RWPE1 (cell line): ENCODE measurements around the gene SNAI3.

Experiments used
- CTCF ChIA-PET: fragments of 350-600 bp; sonication (Branson Sonifier 250); formaldehyde crosslinking; extraction: SDS; loops from one replicate; lab custom pipeline; 2021; lab: Yijun Ruan, JAX
- POLR2A ChIA-PET: fragments of 400-600 bp; formaldehyde crosslinking; extraction: SDS; loops from one replicate; lab custom pipeline; 2020; ENCODE audit warnings: antibody characterized with exemption; ENCODE audit not compliant: low non-redundant PET; lab: Yijun Ruan, JAX
- DNase-seq: peaks from one replicate; pipeline ENCODE4 v3.0.0; 2012; ENCODE audit warnings: low spot score
- H3K27ac ChIP-seq: fragments of 450-650 bp; 2 replicates; pipeline ENCODE4 v1.5.1; 2017
- CTCF ChIP-seq: fragments of 450-650 bp; conservative IDR thresholded peaks from 2 replicates; pipeline ENCODE4 v1.5.1; 2017; ENCODE audit warnings: low read depth, mild to moderate bottlenecking

The SNAI3 gene

GRCh38 chr16:88713054-88713453 lies 26.7 kb upstream of the SNAI3 start:
- TF ChIP-seq CTCF = no peak
- POLR2A ChIA-PET = no interaction called here
- CTCF ChIA-PET = interaction anchor here (0.6 kb wide), 1 partner anchor 145 kb away, joined by 3 read pairs; no protein-coding TSS in a partner anchor
- DNase-seq = no peak
- no peak overlapping the region for H3K27ac ChIP-seq

DNA sequence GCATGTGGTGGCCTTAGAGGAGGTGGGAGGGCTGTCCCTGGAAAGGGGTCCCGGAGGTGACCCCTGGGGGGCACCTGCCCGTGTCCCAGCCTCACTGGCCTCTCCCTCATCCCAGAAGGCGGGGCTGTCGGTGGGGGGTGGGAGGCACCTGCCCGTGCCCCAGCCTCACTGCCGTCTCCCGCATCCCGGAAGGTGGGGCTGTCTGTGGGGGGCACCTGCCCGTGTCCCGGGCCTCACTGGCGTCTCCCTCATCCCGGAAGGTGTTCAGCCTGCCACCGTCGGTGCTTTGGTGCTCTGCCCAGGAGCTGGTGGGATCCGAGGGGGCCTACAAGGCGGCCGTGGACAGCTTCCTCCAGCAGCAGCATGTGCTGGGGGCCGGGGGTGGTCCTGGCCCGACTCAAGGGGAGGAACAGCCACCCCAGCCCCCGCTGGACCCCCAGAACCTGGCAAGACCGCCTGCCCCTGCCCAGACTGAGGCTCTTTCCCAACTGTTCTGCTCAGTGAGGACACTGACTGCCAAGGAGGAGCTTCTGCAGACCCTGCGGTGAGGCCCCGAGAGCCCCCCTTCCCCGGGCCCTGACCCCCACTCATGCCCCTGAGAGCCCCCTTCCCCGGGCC lies 26.2 kb upstream of the SNAI3 start:
- no peak for DNase-seq
- CTCF ChIA-PET = interaction anchor here (0.6 to 0.7 kb wide), 2 partner anchors 146 to 613 kb away, joined by 3 to 4 read pairs; no protein-coding TSS in a partner anchor
- TF ChIP-seq CTCF = no peak
- peak overlapping the region; percentile 37 for H3K27ac ChIP-seq
- POLR2A ChIA-PET = no interaction called here

DNA sequence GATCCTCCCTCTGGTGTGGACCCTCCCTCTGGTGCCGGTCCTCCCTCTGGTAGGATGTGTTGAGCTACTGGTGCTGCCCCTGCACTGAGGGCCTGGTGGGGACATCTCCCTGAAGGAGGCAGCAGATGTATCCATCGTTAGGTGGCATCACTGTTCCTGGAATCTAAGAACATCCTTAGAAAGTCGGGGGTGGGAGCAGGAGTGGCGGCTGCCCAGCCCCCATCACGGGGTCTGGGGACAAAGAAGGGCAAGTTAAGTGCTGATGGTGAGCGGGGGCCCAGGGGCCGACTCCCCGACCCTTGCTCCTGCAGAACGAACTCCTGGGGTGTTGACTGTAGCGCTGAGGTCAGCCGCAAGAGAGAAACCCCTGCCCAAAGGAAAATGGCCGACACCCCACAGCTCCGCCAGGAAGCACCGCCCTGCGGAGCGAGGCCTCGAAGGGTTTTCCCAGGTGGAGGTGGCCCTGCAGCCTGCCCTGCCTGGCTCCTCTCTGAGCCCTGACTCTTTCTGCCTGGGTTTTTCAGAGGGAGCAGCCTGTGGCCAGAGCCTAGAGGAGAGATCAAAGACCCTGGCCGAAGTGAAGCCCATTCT lies 25.5 kb upstream of the SNAI3 start:
- TF ChIP-seq CTCF = no peak
- ChIA-PET CTCF (interaction anchor here (0.7 kb wide), 1 partner anchor 614 kb away, joined by 4 read pairs; no protein-coding TSS in a partner anchor), POLR2A (no interaction called here)
- H3K27ac ChIP-seq = peak overlapping the region; percentile 37
- no peak for DNase-seq

- ChIA-PET CTCF (interaction anchor here (0.6 kb wide), 1 partner anchor 1008 kb away, joined by 5 read pairs; no protein-coding TSS in a partner anchor), POLR2A (no interaction called here)
- TF ChIP-seq CTCF = no peak
- no peak for DNase-seq
- H3K27ac ChIP-seq = peak overlapping the region; percentile 37
Measured at GRCh38 chr16:88710556-88710955, 24.2 kb upstream of the SNAI3 start.

- TF ChIP-seq CTCF = no peak
- ChIA-PET POLR2A (no interaction called here), CTCF (interaction anchor here (0.6 to 1.1 kb wide), 2 partner anchors 30 to 1153 kb away, joined by 3 read pairs; no protein-coding TSS in a partner anchor)
- H3K27ac ChIP-seq = peak overlapping the region; percentile 67
- DNase-seq = no peak
Measured at GRCh38 chr16:88706965-88707826, 20.9 kb upstream of the SNAI3 start.
